ENCODE results near the gene CCK. TPM values are rescaled to one million over a fixed set of nuclear protein-coding genes. Genes with fewer than 3 reads are reported as not detected.
A peak's percentile ranks its signal among the peaks of the same experiment; 100 is the strongest.

CCK gene
- polyA plus RNA-seq, 3 donors = not detected

DNA sequence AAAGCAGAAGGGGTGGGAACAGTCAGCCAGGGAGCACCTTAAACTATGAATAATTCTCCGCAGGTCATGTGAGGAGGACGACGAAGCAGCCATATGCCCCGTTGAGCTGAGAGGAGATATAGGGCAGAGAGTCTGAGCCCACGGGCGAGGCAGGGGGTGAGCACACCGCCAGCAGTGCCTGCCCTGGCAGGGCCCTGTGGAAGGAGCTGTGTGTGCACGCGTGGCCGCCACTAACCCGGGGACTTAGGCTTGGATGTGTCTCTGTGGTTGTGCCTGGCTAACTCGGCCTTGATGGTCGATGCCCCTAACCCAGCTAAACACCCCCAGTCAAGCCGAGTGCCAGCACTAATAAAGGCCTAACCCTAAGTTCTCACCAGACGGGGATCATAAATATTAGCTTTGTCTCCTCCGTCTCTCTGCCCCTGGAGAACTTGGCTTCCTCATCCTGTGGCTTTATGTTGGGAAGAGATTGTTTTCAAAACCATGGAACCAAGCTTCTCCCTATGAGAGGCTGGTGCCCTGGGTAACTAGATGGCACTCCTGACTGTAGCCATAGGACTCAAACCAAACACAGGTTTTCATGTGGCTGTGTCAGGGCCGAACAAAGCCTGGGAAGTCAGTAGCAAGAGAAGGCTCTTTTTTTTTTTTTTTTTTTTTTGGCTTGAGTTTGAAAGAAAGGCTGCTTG, 45.4 kb downstream of the CCK start:
- Mint-ChIP-seq H3K27ac (peak overlapping the region in 2 of 7 donors; percentile 50 to 81), H3K27me3 (ENCODE audit: low read depth in 3 of 3) (no peaks in the 10 kb centered on the region), H3K9me3 (no peaks in the 10 kb centered on the region), H3K4me3 (no peak overlapping the region), H3K36me3 (peaks cover 77 to 96% of the 10 kb centered on the region in 2 donors), H3K4me1 (peaks cover 2% of the 10 kb centered on the region)
- intact Hi-C loops (cut with micrococcal nuclease) = loop anchor here in 1 of 2 donors (10.0 kb wide), 1 partner anchor 224 kb away; no protein-coding TSS in a partner anchor
- Histone ChIP-seq H3K9ac (ENCODE audit: insufficient read depth, low read length, poor library complexity, severe bottlenecking) (no peak overlapping the region), H3K27me3 (ENCODE audit: control insufficient read depth in 2 of 2, insufficient read depth in 2 of 2, low read length in 2 of 2) (no peaks in the 10 kb centered on the region), H2AFZ (ENCODE audit: insufficient read depth, low read depth, low read length, poor library complexity, severe bottlenecking) (no peak overlapping the region), H3K4me2 (replicated peaks; ENCODE audit: extremely low read depth, low read length, poor library complexity, severe bottlenecking) (no peak overlapping the region), H3K9me3 (replicated peaks in 1 of 2; ENCODE audit: control insufficient read depth in 1 of 2, insufficient read depth in 1 of 2, low read length in 2 of 2) (no peaks in the 10 kb centered on the region), H3K4me1 (ENCODE audit: control insufficient read depth in 1 of 2, insufficient read depth in 2 of 2, low read length in 2 of 2) (no peaks in the 10 kb centered on the region), H3K4me3 (replicated peaks in 1 of 3; ENCODE audit: low read depth in 2 of 3, low read length in 3 of 3) (no peak overlapping the region), H3K27ac (ENCODE audit: low read depth in 1 of 2, low read length in 2 of 2) (no peak overlapping the region), H4K20me1 (ENCODE audit: insufficient read depth, low read length) (no peaks in the 10 kb centered on the region), H3K79me2 (ENCODE audit: insufficient read depth, low read length) (no peaks in the 10 kb centered on the region), H3K36me3 (replicated peaks in 1 of 2; ENCODE audit: control insufficient read depth in 1 of 2, insufficient read depth in 2 of 2, low read length in 2 of 2) (peaks cover 62 to 96% of the 10 kb centered on the region in 2 donors)
- DNase-seq = no peak
- TF ChIP-seq, protein P1, sequence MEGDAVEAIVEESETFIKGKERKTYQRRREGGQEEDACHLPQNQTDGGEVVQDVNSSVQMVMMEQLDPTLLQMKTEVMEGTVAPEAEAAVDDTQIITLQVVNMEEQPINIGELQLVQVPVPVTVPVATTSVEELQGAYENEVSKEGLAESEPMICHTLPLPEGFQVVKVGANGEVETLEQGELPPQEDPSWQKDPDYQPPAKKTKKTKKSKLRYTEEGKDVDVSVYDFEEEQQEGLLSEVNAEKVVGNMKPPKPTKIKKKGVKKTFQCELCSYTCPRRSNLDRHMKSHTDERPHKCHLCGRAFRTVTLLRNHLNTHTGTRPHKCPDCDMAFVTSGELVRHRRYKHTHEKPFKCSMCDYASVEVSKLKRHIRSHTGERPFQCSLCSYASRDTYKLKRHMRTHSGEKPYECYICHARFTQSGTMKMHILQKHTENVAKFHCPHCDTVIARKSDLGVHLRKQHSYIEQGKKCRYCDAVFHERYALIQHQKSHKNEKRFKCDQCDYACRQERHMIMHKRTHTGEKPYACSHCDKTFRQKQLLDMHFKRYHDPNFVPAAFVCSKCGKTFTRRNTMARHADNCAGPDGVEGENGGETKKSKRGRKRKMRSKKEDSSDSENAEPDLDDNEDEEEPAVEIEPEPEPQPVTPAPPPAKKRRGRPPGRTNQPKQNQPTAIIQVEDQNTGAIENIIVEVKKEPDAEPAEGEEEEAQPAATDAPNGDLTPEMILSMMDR (IDR thresholded peaks at IDR 0.05) = no peak
- 94% methylated on average over 11 of the region's 17 CpGs for WGBS (ENCODE audit: insufficient coverage)

DNA sequence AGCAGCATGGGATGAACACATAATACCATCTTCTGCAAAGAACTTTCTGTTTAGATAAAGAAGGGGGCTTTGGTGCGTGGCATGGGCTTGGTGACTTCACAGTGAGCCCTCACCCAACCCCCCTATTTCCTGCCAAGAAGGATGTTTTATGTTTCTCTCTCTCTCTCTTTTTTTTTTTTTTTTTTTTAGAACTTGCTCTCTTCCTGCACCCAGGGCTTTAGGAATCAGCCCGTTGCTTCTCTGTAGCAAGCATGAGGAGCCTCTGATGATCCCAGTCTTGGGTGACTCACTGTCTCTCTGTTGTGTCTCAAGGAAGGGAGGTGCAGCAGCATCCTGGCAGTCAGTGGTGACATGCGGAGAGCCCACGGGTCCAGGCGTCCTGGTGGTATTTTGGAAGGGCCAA, 49.1 kb downstream of the CCK start:
- Histone ChIP-seq H3K27ac (ENCODE audit: low read depth in 1 of 2, low read length in 2 of 2) (no peak overlapping the region), H2AFZ (ENCODE audit: insufficient read depth, low read depth, low read length, poor library complexity, severe bottlenecking) (no peak overlapping the region), H3K79me2 (ENCODE audit: insufficient read depth, low read length) (no peaks in the 10 kb centered on the region), H3K4me3 (replicated peaks in 1 of 3; ENCODE audit: low read depth in 2 of 3, low read length in 3 of 3) (no peak overlapping the region), H3K9ac (ENCODE audit: insufficient read depth, low read length, poor library complexity, severe bottlenecking) (no peak overlapping the region), H3K36me3 (replicated peaks in 1 of 2; ENCODE audit: control insufficient read depth in 1 of 2, insufficient read depth in 2 of 2, low read length in 2 of 2) (peaks cover 54 to 94% of the 10 kb centered on the region in 2 donors), H4K20me1 (ENCODE audit: insufficient read depth, low read length) (no peaks in the 10 kb centered on the region), H3K9me3 (replicated peaks in 1 of 2; ENCODE audit: control insufficient read depth in 1 of 2, insufficient read depth in 1 of 2, low read length in 2 of 2) (no peaks in the 10 kb centered on the region), H3K4me1 (ENCODE audit: control insufficient read depth in 1 of 2, insufficient read depth in 2 of 2, low read length in 2 of 2) (no peaks in the 10 kb centered on the region), H3K27me3 (ENCODE audit: control insufficient read depth in 2 of 2, insufficient read depth in 2 of 2, low read length in 2 of 2) (no peaks in the 10 kb centered on the region), H3K4me2 (replicated peaks; ENCODE audit: extremely low read depth, low read length, poor library complexity, severe bottlenecking) (no peak overlapping the region)
- H3K4me1 Mint-ChIP-seq = peaks cover 2% of the 10 kb centered on the region
- no peak overlapping the region for H3K27ac Mint-ChIP-seq
- no peaks in the 10 kb centered on the region for H3K27me3 Mint-ChIP-seq (ENCODE audit: low read depth in 3 of 3)
- DNase-seq = no peak
- TF ChIP-seq, protein P1 (IDR thresholded peaks at IDR 0.05) = no peak
- H3K36me3 Mint-ChIP-seq = peaks cover 76 to 95% of the 10 kb centered on the region in 2 donors
- intact Hi-C loops (cut with micrococcal nuclease) = no loop called here
- H3K9me3 Mint-ChIP-seq = no peaks in the 10 kb centered on the region
- WGBS (ENCODE audit: insufficient coverage) = 46% methylated on average over 1 of the region's 5 CpGs
- no peak overlapping the region for H3K4me3 Mint-ChIP-seq
